HepG2 (cell line): ENCODE results near the gene IL2RG. TPM values are rescaled to one million over a fixed set of nuclear protein-coding genes. Genes with fewer than 3 reads are reported as not detected.
A peak's percentile ranks its signal among the peaks of the same experiment; 100 is the strongest.

Experiments used
- AGO1 ChIP-seq: fragments of 200-400 bp; formaldehyde crosslinking; IDR thresholded peaks from 2 replicates; pipeline ENCODE4 v1.6.1; 2017; ENCODE audit warnings: mild to moderate bottlenecking, low read depth, low read length, moderate library complexity; ENCODE audit not compliant: poor library complexity, severe bottlenecking
- AKAP8 ChIP-seq: sonication (generic); formaldehyde crosslinking; IDR thresholded peaks from 2 replicates; pipeline ENCODE4 v1.5.1; 2020; ENCODE audit warnings: mild to moderate bottlenecking, missing genetic modification reagents
- ATF7 ChIP-seq, 2 experiments: fragments of 450-650 bp in 1 of 2; sonication (generic) in 1 of 2; formaldehyde crosslinking in 1 of 2; IDR thresholded peaks; 2 replicates each; pipeline versions ENCODE4 v1.4.0 to v1.6.1; 2016 to 2020; ENCODE audit warnings: antibody characterized with exemption in 1 of 2, mild to moderate bottlenecking in 1 of 2, missing genetic modification reagents in 1 of 2
- CBX2 ChIP-seq, 2 experiments: fragments of 200-600 bp in 1 of 2; sonication (generic); formaldehyde crosslinking in 1 of 2; IDR thresholded peaks; 2 replicates each; pipeline versions ENCODE4 v1.7.0 to v1.8.1; 2018 to 2022; ENCODE audit warnings: low read depth in 2 of 2, low read length in 1 of 2, mild to moderate bottlenecking in 1 of 2, missing genetic modification reagents in 1 of 2
- DNMT3B ChIP-seq: conservative IDR thresholded peaks from 2 replicates; pipeline ENCODE4 v1.6.1; 2016; ENCODE audit warnings: missing biosample characterization, control low read depth
- KLF16 ChIP-seq, 2 experiments: sonication (generic) in 1 of 2; formaldehyde crosslinking in 1 of 2; IDR thresholded peaks; 2 replicates each; pipeline versions ENCODE4 v1.6.1 to v1.8.0; 2016 to 2023; ENCODE audit warnings: missing genetic modification reagents in 2 of 2, missing compliant biosample characterization in 1 of 2
- MEF2D ChIP-seq: sonication (generic); formaldehyde crosslinking; IDR thresholded peaks from 2 replicates; pipeline ENCODE4 v1.5.1; 2020; ENCODE audit warnings: mild to moderate bottlenecking, missing genetic modification reagents
- NFE2L1 ChIP-seq: sonication (generic); formaldehyde crosslinking; IDR thresholded peaks from 2 replicates; pipeline ENCODE4 v1.4.0; 2020; ENCODE audit warnings: missing genetic modification reagents, mild to moderate bottlenecking, borderline replicate concordance
- RXRA ChIP-seq: sonication (generic); formaldehyde crosslinking; IDR thresholded peaks from 2 replicates; pipeline ENCODE4 v1.5.1; 2020; ENCODE audit warnings: missing genetic modification reagents
- TBX3 ChIP-seq: fragments of 450-650 bp; IDR thresholded peaks from 2 replicates; pipeline ENCODE4 v1.6.1; 2017; ENCODE audit warnings: antibody characterized with exemption, mild to moderate bottlenecking, inconsistent platforms, borderline replicate concordance
- ZBTB7B ChIP-seq: sonication (generic); formaldehyde crosslinking; IDR thresholded peaks from 2 replicates; pipeline ENCODE4 v1.4.0; 2020; ENCODE audit warnings: missing genetic modification reagents
- ZNF34 ChIP-seq: sonication (generic); formaldehyde crosslinking; IDR thresholded peaks from 2 replicates; pipeline ENCODE4 v1.4.0; 2020; ENCODE audit warnings: mild to moderate bottlenecking, missing genetic modification reagents, borderline replicate concordance
- ZNF367 ChIP-seq: sonication (generic); formaldehyde crosslinking; IDR thresholded peaks from 2 replicates; pipeline ENCODE4 v1.4.0; 2020; ENCODE audit warnings: missing genetic modification reagents, borderline replicate concordance
- ZNF616 ChIP-seq: sonication (generic); formaldehyde crosslinking; IDR thresholded peaks from 2 replicates; pipeline ENCODE4 v1.5.0; 2020; ENCODE audit warnings: low read depth, mild to moderate bottlenecking, missing genetic modification reagents
- ZNF660 ChIP-seq: sonication (generic); formaldehyde crosslinking; IDR thresholded peaks from 2 replicates; pipeline ENCODE4 v1.5.1; 2020; ENCODE audit warnings: mild to moderate bottlenecking, low read depth, missing genetic modification reagents, borderline replicate concordance
- ZNF788 ChIP-seq: sonication (generic); formaldehyde crosslinking; IDR thresholded peaks from 2 replicates; pipeline ENCODE4 v1.5.0; 2020; ENCODE audit warnings: mild to moderate bottlenecking, missing genetic modification reagents, borderline replicate concordance
- ZSCAN21 ChIP-seq: sonication (generic); formaldehyde crosslinking; IDR thresholded peaks from 2 replicates; pipeline ENCODE4 v1.8.0; 2022; ENCODE audit warnings: mild to moderate bottlenecking, missing genetic modification reagents, moderate library complexity, borderline replicate concordance
- polyA plus RNA-seq, 8 experiments: library from polyadenylated mRNA; depleted of rRNA in 3 of 8; stranded (reverse) in 7 of 8; unstranded in 1 of 8; fragments of >200 nt; fragmentation: Illumina TruSeq in 4 of 8; extraction: Trizol in 4 of 8; gene quantifications; 2 replicates each; pipeline versions ENCODE4 v1.2.1 to v1.2.3, GENCODE V29; 2011 to 2016; ENCODE audit warnings: low read depth in 4 of 8, missing spikeins in 1 of 8, mixed read lengths in 1 of 8; ENCODE audit not compliant: insufficient read depth in 1 of 8
- total RNA-seq, 5 experiments: library from RNA; depleted of rRNA; stranded (reverse); fragments of >200 nt; fragmentation: Illumina TruSeq; extraction: Trizol; gene quantifications; 2 replicates each; pipeline ENCODE4 v1.2.3, GENCODE V29; 2016; ENCODE audit warnings: low read depth in 1 of 5
- TF ChIP-seq, protein P1 (sequence below): sonication (generic); formaldehyde crosslinking; IDR thresholded peaks from 2 replicates; pipeline ENCODE4 v1.5.0; 2020; ENCODE audit warnings: mild to moderate bottlenecking, missing genetic modification reagents, borderline replicate concordance
- TF ChIP-seq, protein P2 (sequence below): sonication (generic); formaldehyde crosslinking; IDR thresholded peaks from 2 replicates; pipeline ENCODE4 v1.5.0; 2020; ENCODE audit warnings: mild to moderate bottlenecking, missing genetic modification reagents

IL2RG gene
- total and polyA plus RNA-seq, 2 of the 13 experiments (the other 11 are each of a cell fraction or from before 2014, with no cell fraction given), result 0.98 TPM; not detected in 1

DNA sequence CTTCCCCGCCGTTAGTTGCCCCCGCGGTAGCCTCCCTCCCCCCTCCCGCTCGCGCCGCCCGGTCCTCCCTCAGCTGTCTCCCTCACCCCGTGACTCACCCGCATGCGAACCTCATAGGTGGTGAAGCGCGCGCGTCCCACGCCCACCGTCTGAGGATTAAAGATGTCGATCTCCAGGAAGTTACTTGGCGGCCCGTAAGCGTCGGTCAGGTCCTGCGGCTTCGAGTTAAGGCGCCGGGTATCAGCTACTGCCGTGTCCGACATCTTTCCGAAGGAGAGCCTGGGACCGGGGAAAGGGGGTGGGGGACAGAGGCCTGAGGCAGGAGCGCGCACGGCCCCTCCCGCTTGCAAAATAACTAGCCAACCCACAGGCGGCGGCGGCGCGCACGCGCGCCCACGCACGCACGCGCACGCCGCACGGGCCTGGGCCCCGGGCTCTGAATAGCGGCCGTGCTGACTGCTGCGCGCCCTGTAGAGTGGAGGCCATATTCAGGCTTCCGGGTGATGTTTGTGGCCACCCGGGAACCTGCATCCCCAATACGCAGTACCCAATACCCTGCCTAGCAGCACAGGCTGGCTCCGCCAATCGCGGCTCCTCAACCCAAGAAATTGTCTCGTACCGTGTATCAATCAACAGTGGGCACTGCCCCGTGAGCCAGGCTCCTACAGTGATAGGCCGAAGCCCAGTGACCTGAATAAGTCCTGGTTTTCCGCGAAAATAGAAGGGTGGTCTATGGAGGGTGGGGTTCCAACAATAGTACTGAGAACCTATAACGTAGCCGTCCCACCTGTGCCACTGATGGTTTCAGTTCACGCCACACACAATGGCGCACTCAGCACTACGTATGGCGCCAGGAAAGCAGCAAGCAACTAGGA, 43.1 kb downstream of the IL2RG start, which contains the start of gene SNX12 (continued):
- TF ChIP-seq, protein P1, sequence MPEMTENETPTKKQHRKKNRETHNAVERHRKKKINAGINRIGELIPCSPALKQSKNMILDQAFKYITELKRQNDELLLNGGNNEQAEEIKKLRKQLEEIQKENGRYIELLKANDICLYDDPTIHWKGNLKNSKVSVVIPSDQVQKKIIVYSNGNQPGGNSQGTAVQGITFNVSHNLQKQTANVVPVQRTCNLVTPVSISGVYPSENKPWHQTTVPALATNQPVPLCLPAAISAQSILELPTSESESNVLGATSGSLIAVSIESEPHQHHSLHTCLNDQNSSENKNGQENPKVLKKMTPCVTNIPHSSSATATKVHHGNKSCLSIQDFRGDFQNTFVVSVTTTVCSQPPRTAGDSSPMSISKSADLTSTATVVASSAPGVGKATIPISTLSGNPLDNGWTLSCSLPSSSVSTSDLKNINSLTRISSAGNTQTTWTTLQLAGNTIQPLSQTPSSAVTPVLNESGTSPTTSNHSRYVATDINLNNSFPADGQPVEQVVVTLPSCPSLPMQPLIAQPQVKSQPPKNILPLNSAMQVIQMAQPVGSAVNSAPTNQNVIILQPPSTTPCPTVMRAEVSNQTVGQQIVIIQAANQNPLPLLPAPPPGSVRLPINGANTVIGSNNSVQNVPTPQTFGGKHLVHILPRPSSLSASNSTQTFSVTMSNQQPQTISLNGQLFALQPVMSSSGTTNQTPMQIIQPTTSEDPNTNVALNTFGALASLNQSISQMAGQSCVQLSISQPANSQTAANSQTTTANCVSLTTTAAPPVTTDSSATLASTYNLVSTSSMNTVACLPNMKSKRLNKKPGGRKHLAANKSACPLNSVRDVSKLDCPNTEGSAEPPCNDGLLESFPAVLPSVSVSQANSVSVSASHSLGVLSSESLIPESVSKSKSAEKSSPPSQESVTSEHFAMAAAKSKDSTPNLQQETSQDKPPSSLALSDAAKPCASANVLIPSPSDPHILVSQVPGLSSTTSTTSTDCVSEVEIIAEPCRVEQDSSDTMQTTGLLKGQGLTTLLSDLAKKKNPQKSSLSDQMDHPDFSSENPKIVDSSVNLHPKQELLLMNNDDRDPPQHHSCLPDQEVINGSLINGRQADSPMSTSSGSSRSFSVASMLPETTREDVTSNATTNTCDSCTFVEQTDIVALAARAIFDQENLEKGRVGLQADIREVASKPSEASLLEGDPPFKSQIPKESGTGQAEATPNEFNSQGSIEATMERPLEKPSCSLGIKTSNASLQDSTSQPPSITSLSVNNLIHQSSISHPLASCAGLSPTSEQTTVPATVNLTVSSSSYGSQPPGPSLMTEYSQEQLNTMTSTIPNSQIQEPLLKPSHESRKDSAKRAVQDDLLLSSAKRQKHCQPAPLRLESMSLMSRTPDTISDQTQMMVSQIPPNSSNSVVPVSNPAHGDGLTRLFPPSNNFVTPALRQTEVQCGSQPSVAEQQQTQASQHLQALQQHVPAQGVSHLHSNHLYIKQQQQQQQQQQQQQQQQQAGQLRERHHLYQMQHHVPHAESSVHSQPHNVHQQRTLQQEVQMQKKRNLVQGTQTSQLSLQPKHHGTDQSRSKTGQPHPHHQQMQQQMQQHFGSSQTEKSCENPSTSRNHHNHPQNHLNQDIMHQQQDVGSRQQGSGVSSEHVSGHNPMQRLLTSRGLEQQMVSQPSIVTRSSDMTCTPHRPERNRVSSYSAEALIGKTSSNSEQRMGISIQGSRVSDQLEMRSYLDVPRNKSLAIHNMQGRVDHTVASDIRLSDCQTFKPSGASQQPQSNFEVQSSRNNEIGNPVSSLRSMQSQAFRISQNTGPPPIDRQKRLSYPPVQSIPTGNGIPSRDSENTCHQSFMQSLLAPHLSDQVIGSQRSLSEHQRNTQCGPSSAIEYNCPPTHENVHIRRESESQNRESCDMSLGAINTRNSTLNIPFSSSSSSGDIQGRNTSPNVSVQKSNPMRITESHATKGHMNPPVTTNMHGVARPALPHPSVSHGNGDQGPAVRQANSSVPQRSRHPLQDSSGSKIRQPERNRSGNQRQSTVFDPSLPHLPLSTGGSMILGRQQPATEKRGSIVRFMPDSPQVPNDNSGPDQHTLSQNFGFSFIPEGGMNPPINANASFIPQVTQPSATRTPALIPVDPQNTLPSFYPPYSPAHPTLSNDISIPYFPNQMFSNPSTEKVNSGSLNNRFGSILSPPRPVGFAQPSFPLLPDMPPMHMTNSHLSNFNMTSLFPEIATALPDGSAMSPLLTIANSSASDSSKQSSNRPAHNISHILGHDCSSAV (CRISPR knock-in tag), result no peak
- TF ChIP-seq NFE2L1 (CRISPR knock-in tag) (no peak), RXRA (CRISPR knock-in tag) (no peak), ZNF788 (CRISPR knock-in tag) (no peak), ATF7 (IDR thresholded peaks at IDR 0.05) (no peak), ATF7 (CRISPR knock-in tag; IDR thresholded peaks at IDR 0.05) (no peak), MEF2D (no peak), ZNF616 (no peak), AKAP8 (CRISPR knock-in tag) (no peak), ZNF367 (CRISPR knock-in tag) (no peak), ZNF660 (no peak), AGO1 (no peak), ZNF34 (CRISPR knock-in tag) (no peak), DNMT3B (CRISPR knock-in tag) (no peak), ZSCAN21 (CRISPR knock-in tag) (peak; percentile 71), CBX2 (IDR thresholded peaks at IDR 0.05; ENCODE audit: low read depth, low read length) (no peak), CBX2 (CRISPR knock-in tag; IDR thresholded peaks at IDR 0.05; ENCODE audit: low read depth) (no peak), TBX3 (no peak), KLF16 (CRISPR knock-in tag; IDR thresholded peaks at IDR 0.05) (peak in 1 of 2 experiments; percentile 44; a peak in 1 of 4 replicates), ZBTB7B (peak; percentile 62; the same call in 1 of the 2 replicates)
- TF ChIP-seq, protein P2, sequence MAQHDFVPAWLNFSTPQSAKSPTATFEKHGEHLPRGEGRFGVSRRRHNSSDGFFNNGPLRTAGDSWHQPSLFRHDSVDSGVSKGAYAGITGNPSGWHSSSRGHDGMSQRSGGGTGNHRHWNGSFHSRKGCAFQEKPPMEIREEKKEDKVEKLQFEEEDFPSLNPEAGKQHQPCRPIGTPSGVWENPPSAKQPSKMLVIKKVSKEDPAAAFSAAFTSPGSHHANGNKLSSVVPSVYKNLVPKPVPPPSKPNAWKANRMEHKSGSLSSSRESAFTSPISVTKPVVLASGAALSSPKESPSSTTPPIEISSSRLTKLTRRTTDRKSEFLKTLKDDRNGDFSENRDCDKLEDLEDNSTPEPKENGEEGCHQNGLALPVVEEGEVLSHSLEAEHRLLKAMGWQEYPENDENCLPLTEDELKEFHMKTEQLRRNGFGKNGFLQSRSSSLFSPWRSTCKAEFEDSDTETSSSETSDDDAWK (CRISPR knock-in tag), result no peak
